Measurements from ENCODE around the gene PAQR8. TPM values are rescaled to one million over a fixed set of nuclear protein-coding genes. Genes with fewer than 3 reads are reported as not detected.

The PAQR8 gene
- polyA plus RNA-seq, 1 experiment, result 2.3 TPM

DNA sequence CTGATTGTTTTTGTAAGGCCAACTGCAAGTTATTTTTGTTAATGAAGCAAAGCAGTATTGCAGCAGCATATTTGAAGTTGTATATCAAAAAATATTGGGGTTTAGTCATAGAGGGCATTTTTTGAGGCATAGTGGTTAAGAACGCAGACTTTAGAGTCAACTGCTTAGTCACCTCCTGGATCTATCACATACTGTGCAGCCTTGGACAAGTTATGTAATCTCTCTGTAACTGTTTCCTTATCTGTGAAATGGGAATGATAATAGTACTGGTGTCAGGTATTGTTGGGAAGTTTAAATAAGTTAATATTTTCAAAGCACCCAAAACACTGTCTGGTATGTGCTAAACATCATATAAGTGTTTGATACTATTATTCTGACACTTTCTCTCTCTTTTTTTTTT, 31.0 kb downstream of the PAQR8 start:
- DNase-seq (ENCODE audit: low read depth), result no peak

DNA sequence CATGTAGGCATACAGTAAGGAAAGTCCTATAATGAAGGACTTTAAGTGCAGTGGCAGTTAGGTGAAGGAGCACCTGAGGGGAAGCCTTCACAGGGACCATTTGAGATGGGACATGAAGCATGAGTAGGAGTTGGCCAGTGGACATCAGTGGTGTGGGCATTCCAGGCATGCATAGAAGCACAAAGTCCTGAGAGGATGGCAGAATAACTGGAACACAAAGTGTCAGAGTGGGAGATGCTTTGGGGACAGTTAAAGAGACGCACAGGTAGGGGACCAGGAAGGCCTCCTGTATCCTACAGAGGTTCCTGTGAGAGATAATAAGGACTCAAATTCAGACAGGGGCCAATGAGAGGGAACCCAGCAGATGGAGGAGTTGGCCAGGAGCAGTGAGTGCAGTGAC, 31.8 kb downstream of the PAQR8 start:
- DNase-seq (ENCODE audit: low read depth), result no peak

More for the DNA sequence above, 31.0 kb downstream of the PAQR8 start:
- ChIA-PET POLR2A (no interaction called here), CTCF (no interaction called here)
- Histone ChIP-seq H3K4me3 (ENCODE audit: low read depth, low read length) (no peak overlapping the region), H3K36me3 (ENCODE audit: control insufficient read depth, insufficient read depth, low read length) (no peaks in the 10 kb centered on the region), H3K27me3 (ENCODE audit: control insufficient read depth, insufficient read depth, low read length) (no peaks in the 10 kb centered on the region)
- TF ChIP-seq, protein P1, sequence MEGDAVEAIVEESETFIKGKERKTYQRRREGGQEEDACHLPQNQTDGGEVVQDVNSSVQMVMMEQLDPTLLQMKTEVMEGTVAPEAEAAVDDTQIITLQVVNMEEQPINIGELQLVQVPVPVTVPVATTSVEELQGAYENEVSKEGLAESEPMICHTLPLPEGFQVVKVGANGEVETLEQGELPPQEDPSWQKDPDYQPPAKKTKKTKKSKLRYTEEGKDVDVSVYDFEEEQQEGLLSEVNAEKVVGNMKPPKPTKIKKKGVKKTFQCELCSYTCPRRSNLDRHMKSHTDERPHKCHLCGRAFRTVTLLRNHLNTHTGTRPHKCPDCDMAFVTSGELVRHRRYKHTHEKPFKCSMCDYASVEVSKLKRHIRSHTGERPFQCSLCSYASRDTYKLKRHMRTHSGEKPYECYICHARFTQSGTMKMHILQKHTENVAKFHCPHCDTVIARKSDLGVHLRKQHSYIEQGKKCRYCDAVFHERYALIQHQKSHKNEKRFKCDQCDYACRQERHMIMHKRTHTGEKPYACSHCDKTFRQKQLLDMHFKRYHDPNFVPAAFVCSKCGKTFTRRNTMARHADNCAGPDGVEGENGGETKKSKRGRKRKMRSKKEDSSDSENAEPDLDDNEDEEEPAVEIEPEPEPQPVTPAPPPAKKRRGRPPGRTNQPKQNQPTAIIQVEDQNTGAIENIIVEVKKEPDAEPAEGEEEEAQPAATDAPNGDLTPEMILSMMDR (IDR thresholded peaks at IDR 0.05; ENCODE audit: insufficient read depth, low read depth, low read length), result no peak

DNA sequence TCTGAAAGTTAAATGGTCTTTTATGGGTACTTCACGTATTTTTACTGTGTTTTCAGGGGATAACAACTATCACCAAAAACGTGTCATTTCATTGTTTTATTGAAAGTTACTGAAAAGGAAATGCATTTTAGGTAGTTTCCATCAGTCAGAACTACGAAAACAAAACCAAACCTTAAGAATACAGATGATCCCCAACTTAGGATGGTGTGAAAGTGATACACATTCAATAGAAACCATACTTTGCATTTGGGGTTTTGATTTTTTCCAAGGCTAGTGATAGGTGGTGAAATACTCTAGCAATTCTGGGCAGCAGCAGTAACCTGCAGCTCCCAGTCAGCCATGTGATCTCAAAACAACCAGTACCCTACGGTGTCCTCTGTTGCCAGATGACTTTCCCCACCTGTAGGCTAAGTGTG, 32.3 kb downstream of the PAQR8 start:
- DNase-seq (ENCODE audit: low read depth), result no peak
- CTCF ChIA-PET, result no interaction called here
- H3K27me3 ChIP-seq (ENCODE audit: control insufficient read depth, insufficient read depth, low read length), result no peaks in the 10 kb centered on the region
- H3K4me3 ChIP-seq (ENCODE audit: low read depth, low read length), result no peak overlapping the region
- TF ChIP-seq, protein P1 (IDR thresholded peaks at IDR 0.05; ENCODE audit: insufficient read depth, low read depth, low read length), result no peak
- no peaks in the 10 kb centered on the region for H3K36me3 ChIP-seq (ENCODE audit: control insufficient read depth, insufficient read depth, low read length)
- POLR2A ChIA-PET, result no interaction called here

More for the DNA sequence above, 31.8 kb downstream of the PAQR8 start:
- TF ChIP-seq, protein P1 (IDR thresholded peaks at IDR 0.05; ENCODE audit: insufficient read depth, low read depth, low read length), result no peak
- ChIA-PET POLR2A (no interaction called here), CTCF (no interaction called here)
- Histone ChIP-seq H3K4me3 (ENCODE audit: low read depth, low read length) (no peak overlapping the region), H3K36me3 (ENCODE audit: control insufficient read depth, insufficient read depth, low read length) (no peaks in the 10 kb centered on the region), H3K27me3 (ENCODE audit: control insufficient read depth, insufficient read depth, low read length) (no peaks in the 10 kb centered on the region)

DNA sequence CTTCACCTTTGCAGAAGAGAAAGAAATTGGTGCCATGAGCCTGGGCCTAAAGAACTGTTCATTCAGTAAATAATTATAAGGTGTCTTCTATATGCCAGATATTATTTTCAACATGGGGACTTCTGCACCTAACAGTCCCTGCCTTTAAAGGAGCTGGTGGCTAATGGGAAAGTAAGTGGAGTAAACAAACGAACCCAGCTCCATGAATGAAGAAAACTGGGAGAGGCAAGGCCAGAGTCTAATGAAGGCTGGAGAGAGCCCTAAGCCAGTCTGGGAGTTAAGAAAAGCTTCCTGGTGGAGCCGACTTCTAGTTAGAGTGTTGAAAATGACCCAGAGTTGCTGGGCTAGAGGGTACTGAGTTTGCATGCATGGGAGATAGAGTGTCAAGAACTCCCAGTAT, 34.0 kb downstream of the PAQR8 start:
- Histone ChIP-seq H3K27me3 (ENCODE audit: control insufficient read depth, insufficient read depth, low read length) (no peaks in the 10 kb centered on the region), H3K4me3 (ENCODE audit: low read depth, low read length) (no peak overlapping the region), H3K36me3 (ENCODE audit: control insufficient read depth, insufficient read depth, low read length) (no peaks in the 10 kb centered on the region)
- TF ChIP-seq, protein P1 (IDR thresholded peaks at IDR 0.05; ENCODE audit: insufficient read depth, low read depth, low read length), result no peak
- CTCF ChIA-PET, result interaction anchor here (0.7 to 0.9 kb wide), 2 partner anchors 16 to 110 kb away, joined by 3 read pairs; no protein-coding TSS in a partner anchor
- DNase-seq (ENCODE audit: low read depth), result no peak
- POLR2A ChIA-PET, result no interaction called here

DNA sequence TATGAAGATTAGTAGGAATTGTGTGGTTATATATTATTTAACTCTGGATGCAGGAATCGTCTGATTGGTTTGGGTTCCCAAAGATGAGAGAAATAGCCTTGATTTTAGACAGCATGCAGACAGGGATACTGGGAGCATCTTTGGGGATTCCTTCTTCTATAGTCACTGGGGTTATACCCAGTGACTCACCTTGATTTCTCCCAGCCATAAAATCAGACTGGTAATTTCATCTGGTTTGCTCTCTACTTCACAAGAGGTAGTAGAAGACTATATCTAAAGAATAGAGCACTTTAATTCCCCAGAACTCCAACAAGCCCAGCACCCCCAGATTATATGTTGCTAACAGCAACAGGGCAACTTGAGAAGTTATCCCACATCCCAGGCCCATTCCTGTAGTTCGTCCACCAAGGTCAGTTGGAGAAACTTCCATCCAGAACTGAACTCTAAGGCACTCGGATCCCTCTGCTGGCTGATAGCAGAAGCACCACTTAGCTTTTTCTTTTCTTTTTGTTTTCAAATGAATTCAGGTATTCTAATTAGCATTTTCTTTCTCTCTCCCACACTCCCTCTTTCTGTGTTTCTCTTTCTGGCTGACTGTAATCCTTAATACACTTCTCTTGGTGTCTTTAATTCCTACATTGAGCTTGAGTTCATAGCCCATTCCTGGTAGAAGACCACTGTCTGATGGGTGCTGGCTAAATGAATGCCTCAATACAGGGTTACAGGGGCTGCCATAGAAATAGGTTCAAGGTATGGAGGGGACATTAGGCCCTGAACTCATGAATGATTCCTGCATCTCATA, 37.8 kb downstream of the PAQR8 start:
- POLR2A ChIA-PET, result no interaction called here
- CTCF ChIA-PET, result interaction anchor here (0.5 to 4.5 kb wide), 18 partner anchors 9 to 659 kb away, joined by 3 to 31 read pairs (median 3); partner anchors contain the start of gene MCM3
- DNase-seq (ENCODE audit: low read depth), result no peak
- TF ChIP-seq, protein P1 (IDR thresholded peaks at IDR 0.05; ENCODE audit: insufficient read depth, low read depth, low read length), result peak; percentile 84
- Histone ChIP-seq H3K4me3 (ENCODE audit: low read depth, low read length) (no peak overlapping the region), H3K27me3 (ENCODE audit: control insufficient read depth, insufficient read depth, low read length) (no peaks in the 10 kb centered on the region), H3K36me3 (ENCODE audit: control insufficient read depth, insufficient read depth, low read length) (peaks cover 2% of the 10 kb centered on the region; the same call in 1 of the 2 replicates)
